HG03025 (cell line): Measurements from ENCODE around the gene TIGD3.

Source experiments
- ATAC-seq: cut with Tn5 transposase; IDR thresholded peaks from one replicate; pipeline ENCODE4 v1.9.1; 2021; ENCODE audit warnings: mild to moderate bottlenecking, moderate library complexity; ENCODE audit not compliant: unreplicated experiment, low FRiP score

TIGD3 gene

GRCh38 chr11:65386307-65387140 lies 32.0 kb downstream of the TIGD3 start, which contains the start of gene FRMD8:
TSS of gene FRMD8 (plus strand) at chr11:65386637. CDS start at chr11:65387037, 400 bp downstream.
- ATAC-seq: no peak

- ATAC-seq: no peak
These were observed 34.2 kb downstream of the TIGD3 start for GRCh38 chr11:65388731-65389130.

- no peak for ATAC-seq
These were observed 34.9 kb downstream of the TIGD3 start for GRCh38 chr11:65389294-65389980.

GRCh38 chr11:65390099-65390941 lies 35.8 kb downstream of the TIGD3 start:
- no peak for ATAC-seq

- no peak for ATAC-seq
These were observed 36.4 kb downstream of the TIGD3 start for GRCh38 chr11:65390996-65391395.

- no peak for ATAC-seq
These were observed 37.8 kb downstream of the TIGD3 start for GRCh38 chr11:65392186-65392829.

- no peak for ATAC-seq
These were observed 38.3 kb downstream of the TIGD3 start for GRCh38 chr11:65392899-65393298.

GRCh38 chr11:65393513-65394079 lies 39.0 kb downstream of the TIGD3 start:
- ATAC-seq: no peak

GRCh38 chr11:65394125-65394536 lies 39.6 kb downstream of the TIGD3 start:
- no peak for ATAC-seq

GRCh38 chr11:65395961-65396530 lies 41.5 kb downstream of the TIGD3 start:
- no peak for ATAC-seq

GRCh38 chr11:65396769-65397745 lies 42.5 kb downstream of the TIGD3 start:
- no peak for ATAC-seq

- ATAC-seq: no peak
These were observed 43.9 kb downstream of the TIGD3 start for GRCh38 chr11:65398362-65398910.

- ATAC-seq: no peak
These were observed 44.7 kb downstream of the TIGD3 start for GRCh38 chr11:65399249-65399648.

GRCh38 chr11:65399845-65400244 lies 45.3 kb downstream of the TIGD3 start:
- ATAC-seq: no peak

GRCh38 chr11:65400307-65401072 lies 45.9 kb downstream of the TIGD3 start:
- ATAC-seq: no peak

GRCh38 chr11:65401073-65401802 lies 46.7 kb downstream of the TIGD3 start:
- no peak for ATAC-seq

- ATAC-seq: no peak
These were observed 47.3 kb downstream of the TIGD3 start for GRCh38 chr11:65401803-65402248.
